ENCODE measurements around the gene ZZZ3.

The ZZZ3 gene

DNA sequence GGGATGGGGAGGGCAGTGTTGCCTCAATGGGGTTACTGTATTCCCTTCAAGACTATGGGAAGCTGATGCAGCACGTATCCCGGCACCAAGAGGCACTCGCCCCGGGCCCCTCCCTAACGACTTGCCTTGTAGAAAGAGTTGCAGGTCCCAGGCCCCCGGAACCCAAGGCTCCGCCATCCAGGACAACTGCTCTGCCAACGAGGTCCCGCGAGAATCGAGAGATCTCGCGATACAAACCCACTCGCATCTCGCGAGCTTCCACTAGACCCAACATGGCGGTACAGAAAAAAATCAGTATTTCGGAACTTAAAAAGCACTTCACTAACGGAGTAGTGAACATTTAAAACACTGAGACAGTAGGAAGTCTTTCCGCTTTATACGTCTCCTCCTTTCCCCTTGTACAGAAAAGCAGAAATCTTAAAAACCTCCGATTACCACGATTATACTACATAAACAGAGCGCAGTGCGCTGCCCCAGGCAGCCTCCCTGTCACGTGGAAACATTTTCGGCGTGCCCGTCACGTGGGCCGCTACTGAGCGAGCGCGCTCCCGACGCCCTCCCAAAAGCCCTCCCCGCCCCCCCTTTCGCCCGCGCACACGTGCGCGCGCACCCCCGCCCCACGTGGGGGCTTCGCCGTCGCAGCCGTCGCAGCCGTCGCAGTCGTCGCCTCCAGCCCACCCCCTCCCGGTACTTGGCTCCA is at the start of gene ZZZ3 (continued):
- TF ChIP-seq ZSCAN18 (tag by site-specific recombination; IDR thresholded peaks at IDR 0.05) = no peak
- TF ChIP-seq ZNF146 (tag by site-specific recombination; IDR thresholded peaks at IDR 0.05) = peak; percentile 38; the same call in 1 of the 2 replicates
- TF ChIP-seq ZNF664 (tag by site-specific recombination; IDR thresholded peaks at IDR 0.05) = no peak
- TF ChIP-seq, protein P1, sequence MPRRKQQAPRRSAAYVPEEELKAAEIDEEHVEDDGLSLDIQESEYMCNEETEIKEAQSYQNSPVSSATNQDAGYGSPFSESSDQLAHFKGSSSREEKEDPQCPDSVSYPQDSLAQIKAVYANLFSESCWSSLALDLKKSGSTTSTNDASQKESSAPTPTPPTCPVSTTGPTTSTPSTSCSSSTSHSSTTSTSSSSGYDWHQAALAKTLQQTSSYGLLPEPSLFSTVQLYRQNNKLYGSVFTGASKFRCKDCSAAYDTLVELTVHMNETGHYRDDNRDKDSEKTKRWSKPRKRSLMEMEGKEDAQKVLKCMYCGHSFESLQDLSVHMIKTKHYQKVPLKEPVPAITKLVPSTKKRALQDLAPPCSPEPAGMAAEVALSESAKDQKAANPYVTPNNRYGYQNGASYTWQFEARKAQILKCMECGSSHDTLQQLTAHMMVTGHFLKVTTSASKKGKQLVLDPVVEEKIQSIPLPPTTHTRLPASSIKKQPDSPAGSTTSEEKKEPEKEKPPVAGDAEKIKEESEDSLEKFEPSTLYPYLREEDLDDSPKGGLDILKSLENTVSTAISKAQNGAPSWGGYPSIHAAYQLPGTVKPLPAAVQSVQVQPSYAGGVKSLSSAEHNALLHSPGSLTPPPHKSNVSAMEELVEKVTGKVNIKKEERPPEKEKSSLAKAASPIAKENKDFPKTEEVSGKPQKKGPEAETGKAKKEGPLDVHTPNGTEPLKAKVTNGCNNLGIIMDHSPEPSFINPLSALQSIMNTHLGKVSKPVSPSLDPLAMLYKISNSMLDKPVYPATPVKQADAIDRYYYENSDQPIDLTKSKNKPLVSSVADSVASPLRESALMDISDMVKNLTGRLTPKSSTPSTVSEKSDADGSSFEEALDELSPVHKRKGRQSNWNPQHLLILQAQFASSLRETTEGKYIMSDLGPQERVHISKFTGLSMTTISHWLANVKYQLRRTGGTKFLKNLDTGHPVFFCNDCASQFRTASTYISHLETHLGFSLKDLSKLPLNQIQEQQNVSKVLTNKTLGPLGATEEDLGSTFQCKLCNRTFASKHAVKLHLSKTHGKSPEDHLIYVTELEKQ (tag by site-specific recombination; IDR thresholded peaks at IDR 0.05; ENCODE audit: borderline replicate concordance) = peak; percentile 55; the same call in 1 of the 2 replicates
- TF ChIP-seq ZBTB49 (tag by site-specific recombination; IDR thresholded peaks at IDR 0.05; ENCODE audit: low read depth) = no peak
- TF ChIP-seq SALL2 (tag by site-specific recombination; IDR thresholded peaks at IDR 0.05; ENCODE audit: borderline replicate concordance) = no peak
- TF ChIP-seq, protein P2, sequence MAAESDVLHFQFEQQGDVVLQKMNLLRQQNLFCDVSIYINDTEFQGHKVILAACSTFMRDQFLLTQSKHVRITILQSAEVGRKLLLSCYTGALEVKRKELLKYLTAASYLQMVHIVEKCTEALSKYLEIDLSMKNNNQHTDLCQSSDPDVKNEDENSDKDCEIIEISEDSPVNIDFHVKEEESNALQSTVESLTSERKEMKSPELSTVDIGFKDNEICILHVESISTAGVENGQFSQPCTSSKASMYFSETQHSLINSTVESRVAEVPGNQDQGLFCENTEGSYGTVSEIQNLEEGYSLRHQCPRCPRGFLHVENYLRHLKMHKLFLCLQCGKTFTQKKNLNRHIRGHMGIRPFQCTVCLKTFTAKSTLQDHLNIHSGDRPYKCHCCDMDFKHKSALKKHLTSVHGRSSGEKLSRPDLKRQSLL (tag by site-specific recombination; IDR thresholded peaks at IDR 0.05) = no peak; the same call in 1 of the 2 replicates
- no peak for TF ChIP-seq ZNF830 (tag by site-specific recombination; IDR thresholded peaks at IDR 0.05; ENCODE audit: low read depth)
- no peak for TF ChIP-seq BCL11A (tag by site-specific recombination; IDR thresholded peaks at IDR 0.05; ENCODE audit: low read depth)
- TF ChIP-seq, protein P3, sequence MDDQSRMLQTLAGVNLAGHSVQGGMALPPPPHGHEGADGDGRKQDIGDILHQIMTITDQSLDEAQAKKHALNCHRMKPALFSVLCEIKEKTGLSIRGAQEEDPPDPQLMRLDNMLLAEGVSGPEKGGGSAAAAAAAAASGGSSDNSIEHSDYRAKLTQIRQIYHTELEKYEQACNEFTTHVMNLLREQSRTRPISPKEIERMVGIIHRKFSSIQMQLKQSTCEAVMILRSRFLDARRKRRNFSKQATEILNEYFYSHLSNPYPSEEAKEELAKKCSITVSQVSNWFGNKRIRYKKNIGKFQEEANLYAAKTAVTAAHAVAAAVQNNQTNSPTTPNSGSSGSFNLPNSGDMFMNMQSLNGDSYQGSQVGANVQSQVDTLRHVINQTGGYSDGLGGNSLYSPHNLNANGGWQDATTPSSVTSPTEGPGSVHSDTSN (CRISPR knock-in tag; IDR thresholded peaks at IDR 0.05) = no peak
- no peak for TF ChIP-seq ZNF16 (tag by site-specific recombination; IDR thresholded peaks at IDR 0.05; ENCODE audit: low read depth)
- TF ChIP-seq MYNN (tag by site-specific recombination; IDR thresholded peaks at IDR 0.05; ENCODE audit: borderline replicate concordance) = no peak
- TF ChIP-seq KLF16 (tag by site-specific recombination; IDR thresholded peaks at IDR 0.05) = peak; percentile 78
- TF ChIP-seq ZNF48 (tag by site-specific recombination; IDR thresholded peaks at IDR 0.05) = no peak
- TF ChIP-seq GLIS1 (tag by site-specific recombination; IDR thresholded peaks at IDR 0.05) = no peak
- 0 out of 2 replicates have a peak, but pooled peaks have one; percentile 36 for TF ChIP-seq ZBTB11 (tag by site-specific recombination; conservative IDR thresholded peaks at IDR 0.05; ENCODE audit: low read depth)
- TF ChIP-seq, protein P4, sequence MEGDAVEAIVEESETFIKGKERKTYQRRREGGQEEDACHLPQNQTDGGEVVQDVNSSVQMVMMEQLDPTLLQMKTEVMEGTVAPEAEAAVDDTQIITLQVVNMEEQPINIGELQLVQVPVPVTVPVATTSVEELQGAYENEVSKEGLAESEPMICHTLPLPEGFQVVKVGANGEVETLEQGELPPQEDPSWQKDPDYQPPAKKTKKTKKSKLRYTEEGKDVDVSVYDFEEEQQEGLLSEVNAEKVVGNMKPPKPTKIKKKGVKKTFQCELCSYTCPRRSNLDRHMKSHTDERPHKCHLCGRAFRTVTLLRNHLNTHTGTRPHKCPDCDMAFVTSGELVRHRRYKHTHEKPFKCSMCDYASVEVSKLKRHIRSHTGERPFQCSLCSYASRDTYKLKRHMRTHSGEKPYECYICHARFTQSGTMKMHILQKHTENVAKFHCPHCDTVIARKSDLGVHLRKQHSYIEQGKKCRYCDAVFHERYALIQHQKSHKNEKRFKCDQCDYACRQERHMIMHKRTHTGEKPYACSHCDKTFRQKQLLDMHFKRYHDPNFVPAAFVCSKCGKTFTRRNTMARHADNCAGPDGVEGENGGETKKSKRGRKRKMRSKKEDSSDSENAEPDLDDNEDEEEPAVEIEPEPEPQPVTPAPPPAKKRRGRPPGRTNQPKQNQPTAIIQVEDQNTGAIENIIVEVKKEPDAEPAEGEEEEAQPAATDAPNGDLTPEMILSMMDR (tag by site-specific recombination; IDR thresholded peaks at IDR 0.05) = no peak; the same call in 1 of the 2 replicates
- no peak for TF ChIP-seq SP2 (tag by site-specific recombination; IDR thresholded peaks at IDR 0.05)
- no peak for TF ChIP-seq ZNF549 (tag by site-specific recombination; IDR thresholded peaks at IDR 0.05)
- TF ChIP-seq YY2 (tag by site-specific recombination; IDR thresholded peaks at IDR 0.05) = peak; percentile 26
- no peak for TF ChIP-seq ZBTB21 (tag by site-specific recombination; IDR thresholded peaks at IDR 0.05)
- no peak for TF ChIP-seq ZNF530 (tag by site-specific recombination; IDR thresholded peaks at IDR 0.05; ENCODE audit: low read depth)
- peak; percentile 62; the same call in 1 of the 2 replicates for TF ChIP-seq IKZF3 (tag by site-specific recombination; IDR thresholded peaks at IDR 0.05)
- TF ChIP-seq ZNF391 (tag by site-specific recombination; IDR thresholded peaks at IDR 0.05; ENCODE audit: borderline replicate concordance, low read depth) = peak; percentile 4; the same call in 1 of the 2 replicates

Data from HEK293 (cell line).